GM19467 (cell line): ENCODE data around the gene ZBTB49.

Experiments
- ATAC-seq: cut with Tn5 transposase; IDR thresholded peaks from one replicate; pipeline ENCODE4 v1.9.1; 2021; ENCODE audit warnings: mild to moderate bottlenecking, moderate library complexity; ENCODE audit not compliant: unreplicated experiment

ZBTB49 gene

GRCh38 chr4:4349867-4350266, 59.8 kb downstream of the ZBTB49 start:
- no peak for ATAC-seq

GRCh38 chr4:4350909-4351308, 60.9 kb downstream of the ZBTB49 start:
- ATAC-seq: no peak

- ATAC-seq: no peak
These were observed 65.3 kb downstream of the ZBTB49 start for GRCh38 chr4:4355302-4355701.

GRCh38 chr4:4356106-4357041, 66.3 kb downstream of the ZBTB49 start:
- ATAC-seq: no peak

GRCh38 chr4:4358093-4358854, 68.2 kb downstream of the ZBTB49 start:
- no peak for ATAC-seq

- ATAC-seq: no peak
These were observed 71.8 kb downstream of the ZBTB49 start for GRCh38 chr4:4361883-4362282.

GRCh38 chr4:4362991-4363697, 73.1 kb downstream of the ZBTB49 start:
- no peak for ATAC-seq

- no peak for ATAC-seq
These were observed 74.0 kb downstream of the ZBTB49 start for GRCh38 chr4:4364061-4364460.

- ATAC-seq: no peak
These were observed 74.6 kb downstream of the ZBTB49 start for GRCh38 chr4:4364486-4365208.

- ATAC-seq: no peak
These were observed 78.9 kb downstream of the ZBTB49 start for GRCh38 chr4:4368809-4369580.
